Neuronal stem cell (in vitro differentiated cells): ENCODE results near the gene HSPA12B.

ENCODE experiments used
- DNase-seq: peaks from one replicate; pipeline ENCODE4 v3.0.0-alpha.2; 2013; ENCODE audit warnings: low spot score
- H2AFZ ChIP-seq: one replicate; pipeline ENCODE4 v1.6.1; 2013; ENCODE audit warnings: mild to moderate bottlenecking, low read length, inconsistent platforms
- H2AK5ac ChIP-seq: 2 replicates; pipeline ENCODE4 v1.6.1; 2013; ENCODE audit warnings: low read depth, mild to moderate bottlenecking, inconsistent platforms, low read length, moderate library complexity, mixed read lengths
- H2BK120ac ChIP-seq: 2 replicates; pipeline ENCODE4 v1.6.1; 2013; ENCODE audit warnings: low read depth, mild to moderate bottlenecking, inconsistent platforms, low read length, moderate library complexity, mixed read lengths
- H2BK12ac ChIP-seq: one replicate; pipeline ENCODE4 v1.6.1; 2013; ENCODE audit warnings: low read length, inconsistent platforms
- H2BK15ac ChIP-seq: 2 replicates; pipeline ENCODE4 v1.6.1; 2013; ENCODE audit warnings: mild to moderate bottlenecking, low read length, inconsistent platforms, mixed read lengths
- H2BK5ac ChIP-seq: one replicate; pipeline ENCODE4 v1.6.1; 2013; ENCODE audit warnings: inconsistent platforms, mild to moderate bottlenecking, low read length, moderate library complexity
- H3K14ac ChIP-seq: one replicate; pipeline ENCODE4 v1.6.1; 2013; ENCODE audit warnings: low read length, inconsistent platforms
- H3K18ac ChIP-seq: 2 replicates; pipeline ENCODE4 v1.6.1; 2013; ENCODE audit warnings: low read length, inconsistent platforms
- H3K23ac ChIP-seq: 2 replicates; pipeline ENCODE4 v1.6.1; 2013; ENCODE audit warnings: low read depth, mild to moderate bottlenecking, mixed read lengths, low read length, inconsistent platforms; ENCODE audit not compliant: poor library complexity
- H3K27ac ChIP-seq: replicated peaks from 3 replicates; pipeline ENCODE4 v1.5.1; 2013; ENCODE audit warnings: low read length, inconsistent platforms
- H3K27me3 ChIP-seq, 3 experiments: 2 replicates each; pipeline ENCODE4 v1.6.1; 2013; ENCODE audit warnings: low read length in 3 of 3, mild to moderate bottlenecking in 2 of 3, inconsistent platforms in 1 of 3, low read depth in 1 of 3, mixed read lengths in 1 of 3, moderate library complexity in 1 of 3; ENCODE audit not compliant: control insufficient read depth in 3 of 3, insufficient read depth in 3 of 3
- H3K36me3 ChIP-seq, 2 donors: replicated peaks in 1 of 2; 2 replicates each; pipeline ENCODE4 v1.6.1; 2013; ENCODE audit warnings: low read length in 2 of 2; ENCODE audit not compliant: control insufficient read depth in 2 of 2, insufficient read depth in 2 of 2
- H3K4ac ChIP-seq: 2 replicates; pipeline ENCODE4 v1.6.1; 2013; ENCODE audit warnings: inconsistent platforms, mild to moderate bottlenecking, low read length, moderate library complexity
- H3K4me1 ChIP-seq, 2 donors: 1 replicate in 1 of 2; 2 replicates in 1 of 2; pipeline ENCODE4 v1.6.1; 2013; ENCODE audit warnings: low read length in 2 of 2, low read depth in 1 of 2; ENCODE audit not compliant: control insufficient read depth in 2 of 2, insufficient read depth in 1 of 2
- H3K4me2 ChIP-seq: one replicate; pipeline ENCODE4 v1.6.1; 2013; ENCODE audit warnings: mild to moderate bottlenecking, low read length, inconsistent platforms; ENCODE audit not compliant: insufficient read depth, poor library complexity, severe bottlenecking
- H3K4me3 ChIP-seq, 2 donors: 2 replicates each; pipeline ENCODE4 v1.5.1; 2013; ENCODE audit warnings: low read length in 2 of 2, mild to moderate bottlenecking in 2 of 2, inconsistent platforms in 1 of 2, moderate library complexity in 1 of 2
- H3K79me1 ChIP-seq: one replicate; pipeline ENCODE4 v1.6.1; 2013; ENCODE audit warnings: low read depth, mild to moderate bottlenecking, inconsistent platforms, low read length, moderate library complexity
- H3K9ac ChIP-seq: one replicate; pipeline ENCODE4 v1.6.1; 2013; ENCODE audit warnings: mild to moderate bottlenecking, low read depth, low read length, inconsistent platforms; ENCODE audit not compliant: poor library complexity
- H3K9me3 ChIP-seq, 2 donors: replicated peaks in 1 of 2; 2 replicates each; pipeline versions ENCODE3 to v1.6.1; 2013; ENCODE audit warnings: low read length in 2 of 2, mild to moderate bottlenecking in 2 of 2, inconsistent platforms in 1 of 2, low read depth in 1 of 2, mixed read lengths in 1 of 2, moderate library complexity in 1 of 2; ENCODE audit not compliant: control insufficient read depth in 2 of 2, insufficient read depth in 1 of 2
- H4K8ac ChIP-seq: one replicate; pipeline ENCODE4 v1.6.1; 2013; ENCODE audit warnings: low read depth, mild to moderate bottlenecking, inconsistent platforms, low read length, moderate library complexity
- H4K91ac ChIP-seq: one replicate; pipeline ENCODE4 v1.6.1; 2013; ENCODE audit warnings: low read length, low read depth, mild to moderate bottlenecking, inconsistent platforms; ENCODE audit not compliant: poor library complexity
- WGBS, 2 donors: extraction: QIAGEN DNeasy Blood & Tissue Kit; methylation state at CpG; one replicate each; pipeline ENCODE4 v1.1.7; 2013; ENCODE audit warnings: missing lambda C conversion rate in 2 of 2, mixed read lengths in 1 of 2; ENCODE audit not compliant: insufficient read length in 2 of 2, insufficient replicate concordance in 1 of 2; ENCODE audit errors: extremely low coverage in 2 of 2; 5-methylcytosine and 5-hydroxymethylcytosine counted together

The HSPA12B gene

GRCh38 chr20:3754276-3754630 is 21.8 kb downstream of the HSPA12B start:
- Histone ChIP-seq H3K9me3 (no peaks in the 10 kb centered on the region), H3K79me1 (peaks cover 3% of the 10 kb centered on the region), H3K9ac (no peak overlapping the region), H3K4me3 (no peak overlapping the region), H3K27ac (no peak overlapping the region), H3K4ac (no peak overlapping the region), H3K27me3 (peaks cover 0 to 36% (median 10%) of the 10 kb centered on the region in 3 experiments), H2BK120ac (no peak overlapping the region), H3K4me2 (no peak overlapping the region), H4K8ac (no peak overlapping the region), H2AK5ac (no peak overlapping the region), H3K23ac (no peak overlapping the region), H4K91ac (no peak overlapping the region), H2BK15ac (no peak overlapping the region), H2AFZ (no peak overlapping the region), H3K18ac (no peak overlapping the region), H3K36me3 (peaks cover 6 to 45% of the 10 kb centered on the region in 2 donors), H2BK5ac (no peak overlapping the region), H2BK12ac (no peak overlapping the region), H3K4me1 (peaks cover 0 to 4% of the 10 kb centered on the region in 2 donors), H3K14ac (peak overlapping the region; percentile 11)
- WGBS, 2 donors: no CpG with 5 or more reads among the region's 16 CpGs
- DNase-seq: no peak

GRCh38 chr20:3755269-3755668 is 22.8 kb downstream of the HSPA12B start:
- Histone ChIP-seq H3K9me3 (no peaks in the 10 kb centered on the region), H3K23ac (peak overlapping the region; percentile 80), H3K9ac (no peak overlapping the region), H3K27me3 (peaks cover 0 to 27% (median 6%) of the 10 kb centered on the region in 3 experiments), H3K36me3 (peaks cover 6 to 45% of the 10 kb centered on the region in 2 donors), H4K91ac (no peak overlapping the region), H3K4me1 (peaks cover 0 to 11% of the 10 kb centered on the region in 2 donors), H3K79me1 (peaks cover 3% of the 10 kb centered on the region), H3K4me2 (no peak overlapping the region), H3K4ac (no peak overlapping the region), H2BK15ac (no peak overlapping the region), H3K14ac (no peak overlapping the region), H2BK5ac (peak overlapping the region; percentile 62), H3K27ac (no peak overlapping the region), H4K8ac (no peak overlapping the region), H2BK120ac (no peak overlapping the region), H2AK5ac (peak overlapping the region; percentile 14), H3K18ac (no peak overlapping the region), H3K4me3 (no peak overlapping the region), H2AFZ (no peak overlapping the region), H2BK12ac (no peak overlapping the region)
- no CpG with 5 or more reads among the region's 7 CpGs for WGBS, 2 donors
- DNase-seq: no peak

GRCh38 chr20:3755814-3756480 is 23.5 kb downstream of the HSPA12B start:
- Histone ChIP-seq H2BK12ac (no peak overlapping the region), H3K18ac (no peak overlapping the region), H4K91ac (no peak overlapping the region), H3K36me3 (peaks cover 6 to 42% of the 10 kb centered on the region in 2 donors), H3K4ac (no peak overlapping the region), H3K14ac (no peak overlapping the region), H2BK120ac (no peak overlapping the region), H2AFZ (no peak overlapping the region), H2BK15ac (no peak overlapping the region), H4K8ac (no peak overlapping the region), H3K9ac (no peak overlapping the region), H2AK5ac (peak overlapping the region; percentile 14), H3K79me1 (peaks cover 5% of the 10 kb centered on the region), H3K4me1 (peaks cover 0 to 16% of the 10 kb centered on the region in 2 donors), H3K27ac (no peak overlapping the region), H3K9me3 (no peaks in the 10 kb centered on the region), H3K27me3 (peaks cover 0 to 21% (median 6%) of the 10 kb centered on the region in 3 experiments), H3K23ac (peak overlapping the region; percentile 29), H3K4me3 (no peak overlapping the region), H3K4me2 (no peak overlapping the region), H2BK5ac (no peak overlapping the region)
- WGBS, 2 donors: no CpG with 5 or more reads among the region's 5 CpGs
- DNase-seq: no peak

GRCh38 chr20:3757268-3757667 is 24.8 kb downstream of the HSPA12B start:
- H3K4ac ChIP-seq: no peak overlapping the region
- H3K23ac ChIP-seq: no peak overlapping the region
- H2BK120ac ChIP-seq: no peak overlapping the region
- H3K36me3 ChIP-seq: peaks cover 6 to 44% of the 10 kb centered on the region in 2 donors
- H3K14ac ChIP-seq: no peak overlapping the region
- no peak overlapping the region for H3K9ac ChIP-seq
- no peak overlapping the region for H3K27ac ChIP-seq
- WGBS, 2 donors: no CpG with 5 or more reads among the region's 2 CpGs
- no peak overlapping the region for H3K4me2 ChIP-seq
- no peaks in the 10 kb centered on the region for H3K9me3 ChIP-seq
- H2BK15ac ChIP-seq: no peak overlapping the region
- H3K4me3 ChIP-seq: no peak overlapping the region
- no peak for DNase-seq
- no peak overlapping the region for H2AFZ ChIP-seq
- H4K8ac ChIP-seq: no peak overlapping the region
- no peak overlapping the region for H3K18ac ChIP-seq
- no peak overlapping the region for H2BK12ac ChIP-seq
- H3K4me1 ChIP-seq: peaks cover 0 to 18% of the 10 kb centered on the region in 2 donors
- no peak overlapping the region for H2BK5ac ChIP-seq
- no peak overlapping the region for H2AK5ac ChIP-seq
- H3K27me3 ChIP-seq: peaks cover 0 to 7% (median 0%) of the 10 kb centered on the region in 3 experiments
- peaks cover 5% of the 10 kb centered on the region for H3K79me1 ChIP-seq
- H4K91ac ChIP-seq: no peak overlapping the region
